Transverse colon (tissue), 3 donors: ENCODE measurements around the gene OR9G4.

Experiments
- POLR2A ChIP-seq: fragments of 450-650 bp; IDR thresholded peaks from one replicate; pipeline ENCODE4 v1.6.1; 2016; ENCODE audit warnings: antibody characterized with exemption, mild to moderate bottlenecking, moderate library complexity
- TF ChIP-seq, protein P1 (sequence below), 5 experiments: fragments of 200-600 bp in 3 of 5; fragments of 450-650 bp in 2 of 5; sonication (generic) in 3 of 5; IDR thresholded peaks; 1 replicate in 2 of 5; 2 replicates in 3 of 5; pipeline ENCODE4 v1.5.1; 2016 to 2017; ENCODE audit warnings: antibody characterized with exemption in 5 of 5, inconsistent platforms in 3 of 5, mild to moderate bottlenecking in 2 of 5, moderate library complexity in 1 of 5

DNA sequence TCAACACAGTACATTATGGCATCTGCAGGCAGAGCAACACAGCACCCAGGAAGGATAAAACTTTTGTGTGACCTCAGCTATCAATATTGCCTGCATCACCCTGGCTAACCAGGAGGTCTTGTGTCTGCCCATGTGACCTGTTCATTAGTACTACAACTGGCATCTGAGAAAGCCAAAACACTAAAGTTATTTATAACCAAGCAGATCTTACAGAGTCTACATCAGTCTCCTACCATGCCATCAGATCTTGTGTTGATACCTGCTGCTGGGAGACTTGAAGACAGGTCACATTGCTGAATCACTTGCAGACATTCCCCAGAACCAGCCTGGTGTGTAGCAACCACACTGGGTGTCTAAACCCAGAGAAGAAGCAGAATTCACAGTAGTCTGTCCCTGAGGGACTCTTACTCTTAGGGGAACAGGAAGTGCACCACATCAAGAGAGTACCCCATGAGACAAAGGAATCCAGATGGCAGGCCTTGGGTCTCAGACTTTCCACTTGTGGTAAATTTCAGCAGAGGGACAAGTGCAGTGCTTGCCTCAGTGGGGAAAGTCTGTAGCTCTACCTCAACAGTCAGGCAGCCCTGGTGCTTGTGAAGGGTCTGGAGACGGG is 42.6 kb downstream of the OR9G4 start:
- TF ChIP-seq, protein P1, sequence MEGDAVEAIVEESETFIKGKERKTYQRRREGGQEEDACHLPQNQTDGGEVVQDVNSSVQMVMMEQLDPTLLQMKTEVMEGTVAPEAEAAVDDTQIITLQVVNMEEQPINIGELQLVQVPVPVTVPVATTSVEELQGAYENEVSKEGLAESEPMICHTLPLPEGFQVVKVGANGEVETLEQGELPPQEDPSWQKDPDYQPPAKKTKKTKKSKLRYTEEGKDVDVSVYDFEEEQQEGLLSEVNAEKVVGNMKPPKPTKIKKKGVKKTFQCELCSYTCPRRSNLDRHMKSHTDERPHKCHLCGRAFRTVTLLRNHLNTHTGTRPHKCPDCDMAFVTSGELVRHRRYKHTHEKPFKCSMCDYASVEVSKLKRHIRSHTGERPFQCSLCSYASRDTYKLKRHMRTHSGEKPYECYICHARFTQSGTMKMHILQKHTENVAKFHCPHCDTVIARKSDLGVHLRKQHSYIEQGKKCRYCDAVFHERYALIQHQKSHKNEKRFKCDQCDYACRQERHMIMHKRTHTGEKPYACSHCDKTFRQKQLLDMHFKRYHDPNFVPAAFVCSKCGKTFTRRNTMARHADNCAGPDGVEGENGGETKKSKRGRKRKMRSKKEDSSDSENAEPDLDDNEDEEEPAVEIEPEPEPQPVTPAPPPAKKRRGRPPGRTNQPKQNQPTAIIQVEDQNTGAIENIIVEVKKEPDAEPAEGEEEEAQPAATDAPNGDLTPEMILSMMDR (IDR thresholded peaks at IDR 0.05): no peak
- TF ChIP-seq POLR2A: no peak
